ENCODE results near the gene LCT. TPM values are rescaled to one million over a fixed set of nuclear protein-coding genes. Genes with fewer than 3 reads are reported as not detected.
"Not testable (repeated sequence)": the region's sequence is repeated elsewhere in the genome, so short reads cannot be mapped to it uniquely, and the experiment has no call there.

The LCT gene
- total and polyA plus RNA-seq, 2 donors (not counting 1 experiment from before 2014, with no cell fraction given), result under 0.01 TPM; not detected in 1

DNA sequence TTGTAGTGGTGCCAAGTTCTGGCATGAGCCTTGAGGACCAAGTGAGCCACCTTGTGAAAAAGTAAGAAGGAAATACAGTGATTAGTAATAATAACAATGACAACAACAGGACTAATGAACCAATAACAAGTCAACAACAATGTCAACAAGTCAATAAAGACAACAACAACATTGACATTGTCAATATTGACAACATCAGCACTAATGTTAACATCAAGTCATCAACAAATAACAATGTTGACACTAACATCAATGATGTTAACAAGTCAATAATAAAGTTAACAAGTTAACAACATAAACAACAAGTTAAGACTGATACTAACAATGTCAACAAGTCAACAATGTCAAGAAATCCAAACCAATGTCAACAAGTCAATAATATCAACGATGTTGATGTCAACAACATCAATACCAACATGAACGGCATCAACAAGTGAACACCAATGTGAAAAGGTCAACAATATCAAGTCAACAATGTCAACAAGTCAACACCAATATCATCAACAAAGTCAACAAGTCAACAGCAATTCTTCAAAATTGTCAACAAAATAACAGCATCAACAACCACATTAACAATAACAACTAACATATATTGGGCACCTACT, 24.0 kb downstream of the LCT start:
- H4K20me1 ChIP-seq (ENCODE audit: control insufficient read depth, extremely low read depth, insufficient read depth, low read length), result no peaks in the 10 kb centered on the region
- H2AFZ ChIP-seq (ENCODE audit: low read length), result no peak overlapping the region
- H3K4me2 ChIP-seq (ENCODE audit: extremely low read depth, insufficient read depth, low read length), result no peak overlapping the region
- H3K4me1 ChIP-seq (ENCODE audit: control insufficient read depth, extremely low read depth, insufficient read depth, low read length), result no peaks in the 10 kb centered on the region
- DNase-seq (ENCODE audit: low read depth in 2 of 2), result no peak
- no peak for TF ChIP-seq EZH2 (IDR thresholded peaks at IDR 0.05; ENCODE audit: low read length, missing control alignments)
- TF ChIP-seq, protein P1, sequence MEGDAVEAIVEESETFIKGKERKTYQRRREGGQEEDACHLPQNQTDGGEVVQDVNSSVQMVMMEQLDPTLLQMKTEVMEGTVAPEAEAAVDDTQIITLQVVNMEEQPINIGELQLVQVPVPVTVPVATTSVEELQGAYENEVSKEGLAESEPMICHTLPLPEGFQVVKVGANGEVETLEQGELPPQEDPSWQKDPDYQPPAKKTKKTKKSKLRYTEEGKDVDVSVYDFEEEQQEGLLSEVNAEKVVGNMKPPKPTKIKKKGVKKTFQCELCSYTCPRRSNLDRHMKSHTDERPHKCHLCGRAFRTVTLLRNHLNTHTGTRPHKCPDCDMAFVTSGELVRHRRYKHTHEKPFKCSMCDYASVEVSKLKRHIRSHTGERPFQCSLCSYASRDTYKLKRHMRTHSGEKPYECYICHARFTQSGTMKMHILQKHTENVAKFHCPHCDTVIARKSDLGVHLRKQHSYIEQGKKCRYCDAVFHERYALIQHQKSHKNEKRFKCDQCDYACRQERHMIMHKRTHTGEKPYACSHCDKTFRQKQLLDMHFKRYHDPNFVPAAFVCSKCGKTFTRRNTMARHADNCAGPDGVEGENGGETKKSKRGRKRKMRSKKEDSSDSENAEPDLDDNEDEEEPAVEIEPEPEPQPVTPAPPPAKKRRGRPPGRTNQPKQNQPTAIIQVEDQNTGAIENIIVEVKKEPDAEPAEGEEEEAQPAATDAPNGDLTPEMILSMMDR (conservative IDR thresholded peaks at IDR 0.05 in 1 of 2, IDR thresholded peaks at IDR 0.05 in 1 of 2; ENCODE audit: low read depth in 1 of 2, low read length in 2 of 2), result no peak
- no peaks in the 10 kb centered on the region for H3K36me3 ChIP-seq (ENCODE audit: control insufficient read depth, insufficient read depth, low read length)
- H3K4me3 ChIP-seq (replicated peaks in 1 of 4; ENCODE audit: control extremely low read depth in 1 of 4, insufficient read depth in 1 of 4, low read depth in 3 of 4, low read length in 4 of 4), result no peak overlapping the region
- peaks cover 2% of the 10 kb centered on the region for H3K27me3 ChIP-seq (ENCODE audit: control insufficient read depth, insufficient read depth, low read length)
- H3K9me3 ChIP-seq (ENCODE audit: control insufficient read depth, insufficient read depth, low read depth, low read length), result no peaks in the 10 kb centered on the region
- no peak overlapping the region for H3K27ac ChIP-seq (ENCODE audit: insufficient read depth, low read length)
- H3K79me2 ChIP-seq (ENCODE audit: control insufficient read depth, insufficient read depth, low read length), result no peaks in the 10 kb centered on the region
- H3K9ac ChIP-seq (ENCODE audit: insufficient read depth, low read length), result no peak overlapping the region

DNA sequence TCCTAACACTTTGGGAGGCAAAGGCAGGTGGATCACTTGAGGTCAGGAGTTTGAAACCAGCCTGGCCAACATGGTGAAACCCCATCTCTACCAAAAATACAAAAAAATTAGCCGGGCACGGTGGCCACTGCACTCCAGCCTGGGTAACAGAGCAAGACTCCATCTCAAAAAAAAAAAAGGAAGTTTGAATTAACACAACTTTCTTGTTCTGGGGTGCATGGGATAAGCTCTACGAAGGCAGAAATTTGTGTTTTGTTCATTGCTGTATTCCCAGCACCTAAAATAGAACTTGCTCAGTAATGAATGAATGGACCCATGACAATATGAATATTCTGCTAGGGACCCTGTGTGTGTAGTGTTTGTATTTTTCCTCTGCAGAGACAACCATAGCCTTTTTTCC, 29.1 kb downstream of the LCT start:
- not testable (repeated sequence) for H4K20me1 ChIP-seq (ENCODE audit: control insufficient read depth, extremely low read depth, insufficient read depth, low read length); H3K4me2 ChIP-seq (ENCODE audit: extremely low read depth, insufficient read depth, low read length); H3K79me2 ChIP-seq (ENCODE audit: control insufficient read depth, insufficient read depth, low read length); H3K9ac ChIP-seq (ENCODE audit: insufficient read depth, low read length); H3K36me3 ChIP-seq (ENCODE audit: control insufficient read depth, insufficient read depth, low read length); H3K27ac ChIP-seq (ENCODE audit: insufficient read depth, low read length); H3K4me1 ChIP-seq (ENCODE audit: control insufficient read depth, extremely low read depth, insufficient read depth, low read length); H3K4me3 ChIP-seq (replicated peaks in 1 of 4; ENCODE audit: control extremely low read depth in 1 of 4, insufficient read depth in 1 of 4, low read depth in 3 of 4, low read length in 4 of 4); H3K9me3 ChIP-seq (ENCODE audit: control insufficient read depth, insufficient read depth, low read depth, low read length); H3K27me3 ChIP-seq (ENCODE audit: control insufficient read depth, insufficient read depth, low read length); DNase-seq (ENCODE audit: low read depth in 2 of 2); H2AFZ ChIP-seq (ENCODE audit: low read length)

DNA sequence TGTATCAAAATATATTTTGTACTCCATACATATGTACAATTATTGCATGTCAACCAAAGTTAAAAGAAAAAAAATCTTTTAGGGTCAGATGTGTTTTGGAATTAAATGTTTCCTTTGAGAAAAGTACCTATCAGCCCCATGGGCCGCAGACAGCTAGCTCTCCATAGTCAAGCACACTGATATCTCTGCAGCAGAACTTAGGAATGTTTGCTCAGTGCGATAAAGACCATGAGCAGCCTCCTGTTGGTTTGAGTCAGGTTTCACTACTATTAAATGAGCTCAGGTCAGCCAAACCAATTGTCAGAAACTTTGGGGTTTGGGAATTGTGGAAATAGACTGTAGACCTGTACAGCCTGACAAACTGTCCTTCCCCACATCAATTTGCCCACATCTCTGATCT, 33.7 kb downstream of the LCT start:
- DNase-seq (ENCODE audit: low read depth in 2 of 2), result no peak
- TF ChIP-seq, protein P1 (conservative IDR thresholded peaks at IDR 0.05 in 1 of 2, IDR thresholded peaks at IDR 0.05 in 1 of 2; ENCODE audit: low read depth in 1 of 2, low read length in 2 of 2), result no peak
- no peak for TF ChIP-seq EZH2 (IDR thresholded peaks at IDR 0.05; ENCODE audit: low read length, missing control alignments)
- no peaks in the 10 kb centered on the region for H3K79me2 ChIP-seq (ENCODE audit: control insufficient read depth, insufficient read depth, low read length)

More for the DNA sequence above, 33.7 kb downstream of the LCT start:
- no peaks in the 10 kb centered on the region for H3K4me1 ChIP-seq (ENCODE audit: control insufficient read depth, extremely low read depth, insufficient read depth, low read length)
- H3K4me2 ChIP-seq (ENCODE audit: extremely low read depth, insufficient read depth, low read length), result no peak overlapping the region
- H3K36me3 ChIP-seq (ENCODE audit: control insufficient read depth, insufficient read depth, low read length), result no peaks in the 10 kb centered on the region
- H3K9ac ChIP-seq (ENCODE audit: insufficient read depth, low read length), result no peak overlapping the region
- H3K9me3 ChIP-seq (ENCODE audit: control insufficient read depth, insufficient read depth, low read depth, low read length), result no peaks in the 10 kb centered on the region
- no peak overlapping the region for H2AFZ ChIP-seq (ENCODE audit: low read length)
- H3K27me3 ChIP-seq (ENCODE audit: control insufficient read depth, insufficient read depth, low read length), result no peaks in the 10 kb centered on the region
- no peak overlapping the region for H3K4me3 ChIP-seq (replicated peaks in 1 of 4; ENCODE audit: control extremely low read depth in 1 of 4, insufficient read depth in 1 of 4, low read depth in 3 of 4, low read length in 4 of 4)
- H4K20me1 ChIP-seq (ENCODE audit: control insufficient read depth, extremely low read depth, insufficient read depth, low read length), result no peaks in the 10 kb centered on the region
- H3K27ac ChIP-seq (ENCODE audit: insufficient read depth, low read length), result no peak overlapping the region

Data from fibroblast of lung (primary cell).